Tibial nerve (tissue), 4 donors: ENCODE measurements around the gene SAP30L. TPM values are rescaled to one million over a fixed set of nuclear protein-coding genes. Genes with fewer than 3 reads are reported as not detected.

ENCODE experiments used
- DNase-seq, 2 donors: peaks; one replicate each; pipeline ENCODE4 v3.0.0-alpha.2; 2019; ENCODE audit warnings: low spot score in 2 of 2
- H3K27ac ChIP-seq, 4 donors: fragments of 200-600 bp; sonication (generic) in 3 of 4; one replicate each; pipeline ENCODE4 v1.5.1; 2017 to 2019; ENCODE audit warnings: mild to moderate bottlenecking in 1 of 4
- H3K27me3 ChIP-seq, 2 donors: fragments of 200-600 bp; sonication (generic) in 1 of 2; one replicate each; pipeline versions ENCODE4 v1.5.1 to v1.6.0; 2017 to 2019
- H3K36me3 ChIP-seq, 3 donors: fragments of 200-600 bp; sonication (generic); one replicate each; pipeline ENCODE4 v1.5.1; 2018 to 2019
- H3K4me1 ChIP-seq, 4 donors: fragments of 200-600 bp; sonication (generic) in 3 of 4; one replicate each; pipeline ENCODE4 v1.5.1; 2017 to 2019
- H3K4me3 ChIP-seq, 4 donors: fragments of 200-600 bp; sonication (generic) in 3 of 4; one replicate each; pipeline ENCODE4 v1.5.1; 2017 to 2019; ENCODE audit warnings: mild to moderate bottlenecking in 1 of 4, moderate library complexity in 1 of 4
- H3K9me3 ChIP-seq, 4 donors: fragments of 200-600 bp; sonication (generic) in 3 of 4; one replicate each; pipeline ENCODE4 v1.5.1; 2017 to 2019
- CTCF ChIP-seq, 5 experiments: fragments of 200-600 bp in 3 of 5; fragments of 450-650 bp in 2 of 5; sonication (generic) in 3 of 5; IDR thresholded peaks; one replicate each; pipeline ENCODE4 v1.5.1; 2016 to 2019; ENCODE audit warnings: antibody characterized with exemption in 5 of 5, mild to moderate bottlenecking in 3 of 5, moderate library complexity in 2 of 5
- EP300 ChIP-seq, 2 donors: sonication (generic); formaldehyde crosslinking; IDR thresholded peaks; one replicate each; pipeline ENCODE4 v1.6.1; 2017; ENCODE audit warnings: antibody characterized with exemption in 2 of 2, mild to moderate bottlenecking in 1 of 2
- POLR2A ChIP-seq, 2 donors: fragments of 450-650 bp; IDR thresholded peaks; one replicate each; pipeline ENCODE4 v1.6.1; 2017; ENCODE audit warnings: antibody characterized with exemption in 2 of 2, mild to moderate bottlenecking in 2 of 2, moderate library complexity in 2 of 2
- WGBS, 2 donors: methylation state at CpG; one replicate each; pipeline ENCODE4 v1.1.5; 2018; 5-methylcytosine and 5-hydroxymethylcytosine counted together
- total RNA-seq, 4 donors: library from RNA; depleted of rRNA; stranded (reverse); fragments of >200 nt; gene quantifications; one replicate each; pipeline ENCODE4 v1.1.0, GENCODE V29; 2016

SAP30L gene
- 10 to 100 TPM; 30.0 to 60.5 (median 38.6) TPM for total RNA-seq

- peak; percentile 32 to 76 for TF ChIP-seq POLR2A (IDR thresholded peaks at IDR 0.05)
- TF ChIP-seq EP300 (IDR thresholded peaks at IDR 0.05) = peak in 1 of 2 donors; percentile 88
- TF ChIP-seq CTCF (IDR thresholded peaks at IDR 0.05) = no peak
- DNase-seq = peak; percentile 94 to 95
- H3K4me1 ChIP-seq = peaks cover 0 to 46% (median 20%) of the 10 kb centered on the region in 4 donors
- H3K27ac ChIP-seq = peak within 1 kb of the TSS; percentile 56 to 93 (median 86)
- WGBS, 2 donors = 0 to 1% methylated on average over 31 to 53 of the region's 70 CpGs
- H3K27me3 ChIP-seq = no peaks in the 10 kb centered on the region
- peaks cover 0 to 34% (median 6%) of the 10 kb centered on the region in 3 donors for H3K36me3 ChIP-seq
- no peaks in the 10 kb centered on the region for H3K9me3 ChIP-seq
- H3K4me3 ChIP-seq = peak within 1 kb of the TSS; percentile 75 to 92 (median 80)
These were observed at the start of gene SAP30L for GRCh38 chr5:154445422-154446194. Gene SAP30L, plus strand, starts transcription at chr5:154445997. Its CDS starts 608 bp downstream, at chr5:154446605.

GRCh38 chr5:154396128-154396527, 49.7 kb upstream of the SAP30L start:
- WGBS, 2 donors = 90 to 100% methylated on average over 3 of the region's 3 CpGs
- DNase-seq = no peak
- Histone ChIP-seq H3K4me1 (no peaks in the 10 kb centered on the region), H3K27ac (no peak overlapping the region), H3K36me3 (peaks cover 0 to 24% (median 0%) of the 10 kb centered on the region in 3 donors), H3K27me3 (no peaks in the 10 kb centered on the region), H3K9me3 (no peaks in the 10 kb centered on the region), H3K4me3 (no peak overlapping the region)
- TF ChIP-seq POLR2A (IDR thresholded peaks at IDR 0.05) = no peak
- TF ChIP-seq CTCF (IDR thresholded peaks at IDR 0.05) = no peak
- TF ChIP-seq EP300 (IDR thresholded peaks at IDR 0.05) = no peak

DNA sequence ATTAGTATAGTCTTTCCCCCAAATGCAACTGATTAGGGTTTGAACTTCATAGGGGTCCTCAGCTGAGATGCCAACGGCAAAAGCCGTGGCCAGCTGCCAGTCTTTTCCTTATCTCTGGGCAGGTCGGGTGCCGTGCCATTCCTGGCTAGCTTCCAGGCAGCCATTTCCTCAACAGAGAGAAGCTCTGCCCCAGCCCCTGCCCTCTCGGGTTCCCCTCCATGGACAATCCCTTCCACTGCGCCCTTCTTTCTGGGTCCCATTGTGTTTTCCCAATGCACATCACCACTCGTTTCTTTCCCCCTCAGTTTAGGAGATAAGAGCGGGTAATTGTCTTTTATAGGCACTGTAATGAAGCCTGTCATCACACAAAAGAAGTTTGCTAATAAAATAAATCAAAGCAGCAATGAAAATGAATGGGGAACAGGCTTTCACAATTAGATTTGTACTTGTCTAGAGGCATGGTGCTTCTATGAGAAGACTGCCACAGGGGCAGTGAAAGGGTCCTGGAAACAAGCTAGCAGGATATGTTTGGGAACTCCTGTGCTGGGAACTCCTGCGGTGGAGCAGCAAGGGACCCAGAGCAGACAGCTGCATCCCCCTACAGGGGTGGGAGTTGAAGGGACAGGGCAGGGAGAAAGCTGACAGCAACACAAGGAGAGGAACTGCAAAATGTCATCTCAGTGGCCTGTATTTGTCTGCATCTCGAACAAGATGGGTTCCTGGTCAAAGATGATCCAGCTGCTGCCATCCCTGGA, 48.0 kb upstream of the SAP30L start:
- H3K9me3 ChIP-seq = no peaks in the 10 kb centered on the region
- no peak overlapping the region for H3K27ac ChIP-seq
- H3K4me1 ChIP-seq = no peaks in the 10 kb centered on the region
- DNase-seq = no peak
- H3K4me3 ChIP-seq = no peak overlapping the region
- no peak for TF ChIP-seq POLR2A (IDR thresholded peaks at IDR 0.05)
- TF ChIP-seq CTCF (IDR thresholded peaks at IDR 0.05) = no peak
- TF ChIP-seq EP300 (IDR thresholded peaks at IDR 0.05) = no peak
- peaks cover 0 to 10% (median 0%) of the 10 kb centered on the region in 3 donors for H3K36me3 ChIP-seq
- no peaks in the 10 kb centered on the region for H3K27me3 ChIP-seq
- WGBS, 2 donors = 50 to 62% methylated on average over 10 of the region's 10 CpGs

DNA sequence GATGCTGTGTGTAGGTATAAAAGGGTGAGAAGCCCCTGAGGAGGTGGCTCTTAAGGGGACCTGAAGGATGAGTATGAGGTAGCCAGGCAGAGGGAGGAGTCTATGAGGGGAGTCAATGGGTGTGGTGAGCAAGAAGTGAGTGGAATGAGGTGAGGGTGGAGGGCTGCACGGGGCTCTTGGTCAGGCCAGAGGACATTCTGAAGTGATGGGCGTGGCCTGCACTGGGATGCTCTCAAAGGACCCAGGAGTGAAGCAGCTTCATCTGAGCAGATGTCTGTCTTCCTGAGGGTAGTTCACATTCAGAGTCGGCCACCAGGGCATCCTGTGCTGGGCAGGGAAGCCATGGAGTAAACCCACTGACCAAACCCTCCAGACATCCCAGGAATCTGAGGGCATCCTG, 45.1 kb upstream of the SAP30L start:
- WGBS, 2 donors = 67 to 72% methylated on average over 3 of the region's 3 CpGs
- Histone ChIP-seq H3K27me3 (no peaks in the 10 kb centered on the region), H3K36me3 (no peaks in the 10 kb centered on the region), H3K4me1 (peaks cover 0 to 9% (median 3%) of the 10 kb centered on the region in 4 donors), H3K4me3 (no peak overlapping the region), H3K27ac (no peak overlapping the region), H3K9me3 (no peaks in the 10 kb centered on the region)
- DNase-seq = no peak
- no peak for TF ChIP-seq EP300 (IDR thresholded peaks at IDR 0.05)
- no peak for TF ChIP-seq POLR2A (IDR thresholded peaks at IDR 0.05)
- no peak for TF ChIP-seq CTCF (IDR thresholded peaks at IDR 0.05)

- H3K4me1 ChIP-seq = peaks cover 0 to 9% (median 3%) of the 10 kb centered on the region in 4 donors
- WGBS, 2 donors = 73 to 80% methylated on average over 5 of the region's 5 CpGs
- no peaks in the 10 kb centered on the region for H3K27me3 ChIP-seq
- H3K4me3 ChIP-seq = no peak overlapping the region
- no peak for TF ChIP-seq CTCF (IDR thresholded peaks at IDR 0.05)
- no peak for TF ChIP-seq POLR2A (IDR thresholded peaks at IDR 0.05)
- no peak for TF ChIP-seq EP300 (IDR thresholded peaks at IDR 0.05)
- H3K27ac ChIP-seq = no peak overlapping the region
- H3K36me3 ChIP-seq = no peaks in the 10 kb centered on the region
- no peak for DNase-seq
- H3K9me3 ChIP-seq = no peaks in the 10 kb centered on the region
These were observed 44.4 kb upstream of the SAP30L start for GRCh38 chr5:154401355-154401754.
